Measurements from ENCODE around the gene PROM1. TPM values are rescaled to one million over a fixed set of nuclear protein-coding genes. Genes with fewer than 3 reads are reported as not detected.

The PROM1 gene
- total and polyA plus RNA-seq, 9 of the 15 experiments (the other 6 are each of a cell fraction or from before 2014, with no cell fraction given) = 0.05 TPM; not detected in 8

DNA sequence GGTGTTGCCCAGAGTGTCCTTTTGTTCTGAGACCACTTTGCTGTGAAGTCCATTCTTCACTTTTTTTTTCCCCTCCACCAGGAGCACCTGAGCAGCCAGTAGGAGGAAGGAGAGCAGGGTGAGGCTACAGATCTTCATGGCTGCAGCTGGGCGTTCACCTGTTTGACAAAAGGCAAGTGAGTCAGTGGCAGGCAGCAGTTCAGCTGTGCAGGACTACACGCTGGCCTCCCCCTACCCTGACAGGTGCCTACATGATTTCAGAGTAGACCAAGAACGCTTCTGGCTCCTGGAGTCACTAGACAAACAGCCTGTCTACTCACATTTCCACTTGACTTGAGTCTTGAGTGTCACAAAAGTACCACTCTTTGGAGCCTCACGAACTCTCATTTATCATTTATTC is 147.3 kb downstream of the PROM1 start:
- H3K9me1 ChIP-seq (ENCODE audit: control insufficient read depth, insufficient read depth, low read length) = no peaks in the 10 kb centered on the region
- no peak overlapping the region for H3K4me3 ChIP-seq
- H2AFZ ChIP-seq (ENCODE audit: low read depth, low read length) = no peak overlapping the region
- no peak for FAIRE-seq
- H3K4me1 ChIP-seq (replicated peaks in 1 of 2; ENCODE audit: control insufficient read depth in 2 of 2, insufficient read depth in 2 of 2, low read length in 2 of 2) = no peaks in the 10 kb centered on the region
- no peaks in the 10 kb centered on the region for H3K9me3 ChIP-seq (replicated peaks; ENCODE audit: control insufficient read depth, insufficient read depth, low read depth, low read length)
- no TSS peak for BruUV-seq (replicated peaks)
- no peak overlapping the region for H3K9ac ChIP-seq (ENCODE audit: insufficient read depth in 1 of 2, low read depth in 2 of 2, low read length in 2 of 2)
- ChIA-PET CTCF (ENCODE audit: low intra/inter-chr PET ratio) (no interaction called here), POLR2A (interaction anchor here (1.0 kb wide), 1 partner anchor 20 kb away, joined by 4 read pairs; no protein-coding TSS in a partner anchor)
- ATAC-seq = no peak
- 0% methylated on average over 4 of the region's 4 CpGs for WGBS (ENCODE audit: insufficient coverage, low coverage, missing lambda C conversion rate)
- no peak overlapping the region for H3K27ac ChIP-seq (ENCODE audit: extremely low read depth, low read depth, low read length)
- H3K27me3 ChIP-seq (ENCODE audit: control insufficient read depth in 2 of 2, insufficient read depth in 2 of 2, low read length in 2 of 2) = peaks cover 2 to 10% of the 10 kb centered on the region in 2 experiments; a peak in 3 of 5 replicates
- no peaks in the 10 kb centered on the region for H3K36me3 ChIP-seq (ENCODE audit: control insufficient read depth, insufficient read depth, low read length)
- TF ChIP-seq YY1 (IDR thresholded peaks at IDR 0.05; ENCODE audit: borderline replicate concordance in 1 of 3, control insufficient read depth in 1 of 3, extremely low read depth in 1 of 3, insufficient read depth in 3 of 3, insufficient read length in 1 of 3, insufficient replicate concordance in 2 of 3, low read depth in 1 of 3, low read length in 2 of 3) (no peak), ZNF766 (CRISPR knock-in tag; conservative IDR thresholded peaks at IDR 0.05) (no peak), SRSF9 (IDR thresholded peaks at IDR 0.05; ENCODE audit: borderline replicate concordance, low read depth, low read length) (no peak), ZBED1 (IDR thresholded peaks at IDR 0.05) (no peak), HSF4 (CRISPR knock-in tag; IDR thresholded peaks at IDR 0.05; ENCODE audit: borderline replicate concordance) (no peak), SETDB1 (IDR thresholded peaks at IDR 0.05; ENCODE audit: low read length) (no peak), MCM5 (IDR thresholded peaks at IDR 0.05; ENCODE audit: low read depth) (no peak), TOE1 (IDR thresholded peaks at IDR 0.05; ENCODE audit: borderline replicate concordance) (no peak), TOE1 (CRISPR knock-in tag; IDR thresholded peaks at IDR 0.05; ENCODE audit: borderline replicate concordance, low read depth) (no peak), FOS (IDR thresholded peaks at IDR 0.05; ENCODE audit: extremely low read depth, insufficient read length) (no peak)
- intact Hi-C loops (cut with micrococcal nuclease) = no loop called here
- H3K79me2 ChIP-seq (ENCODE audit: control insufficient read depth, insufficient read depth, low read length) = no peaks in the 10 kb centered on the region
- in situ Hi-C loops (cut with MboI) = no loop called here
- H3K4me2 ChIP-seq (ENCODE audit: insufficient read depth, low read length) = no peak overlapping the region
- no peak for DNase-seq (ENCODE audit: extremely low read depth in 1 of 4, low spot score in 3 of 4)
- H4K20me1 ChIP-seq (replicated peaks; ENCODE audit: control insufficient read depth, insufficient read depth, low read length) = no peaks in the 10 kb centered on the region; the same call in 1 of the 2 replicates

Data from K562 (cell line).